ENCODE results near the gene LZTS2.

- TF ChIP-seq CTCF (tag by site-specific recombination; IDR thresholded peaks at IDR 0.05) (no peak), ZNF776 (tag by site-specific recombination; IDR thresholded peaks at IDR 0.05; ENCODE audit: borderline replicate concordance) (no peak), ZNF354C (tag by site-specific recombination; IDR thresholded peaks at IDR 0.05; ENCODE audit: borderline replicate concordance, low read depth) (no peak)
Observed at GRCh38 chr10:100968863-100969186, 30.8 kb upstream of the LZTS2 start.
